Calu3 (cell line): ENCODE data around the gene PWWP2B. TPM values are rescaled to one million over a fixed set of nuclear protein-coding genes. Genes with fewer than 3 reads are reported as not detected.

Source experiments
- BruUV-seq: library from RNA; stranded (reverse); fragments of 400-500 nt; replicated peaks from 2 replicates; lab custom pipeline; 2021; lab: Mats Ljungman, UMichigan
- CTCF ChIA-PET: fragments of 300-600 bp; sonication (Branson Sonifier 250); formaldehyde crosslinking; loops from one replicate; lab custom pipeline; 2022; ENCODE audit warnings: antibody characterized with exemption; lab: Charles Lee
- DNase-seq: peaks from one replicate; pipeline ENCODE4 v3.0.0; 2022
- H3K27ac Mint-ChIP-seq: one replicate; pipeline ENCODE4 v1.8.0; 2022; ENCODE audit warnings: mixed read lengths; ENCODE audit not compliant: unreplicated experiment
- H3K27me3 Mint-ChIP-seq: one replicate; pipeline ENCODE4 v1.8.0; 2022; ENCODE audit warnings: mixed read lengths; ENCODE audit not compliant: unreplicated experiment
- H3K36me3 Mint-ChIP-seq: one replicate; pipeline ENCODE4 v1.8.0; 2022; ENCODE audit warnings: mild to moderate bottlenecking, moderate library complexity, mixed read lengths; ENCODE audit not compliant: insufficient read depth, unreplicated experiment
- H3K4me1 Mint-ChIP-seq: one replicate; pipeline ENCODE4 v1.8.0; 2022; ENCODE audit warnings: mild to moderate bottlenecking, low read depth, mixed read lengths; ENCODE audit not compliant: unreplicated experiment
- H3K4me3 Mint-ChIP-seq: one replicate; pipeline ENCODE4 v1.8.0; 2022; ENCODE audit warnings: mild to moderate bottlenecking, low read depth, moderate library complexity, mixed read lengths; ENCODE audit not compliant: unreplicated experiment
- H3K9me3 Mint-ChIP-seq: one replicate; pipeline ENCODE4 v1.8.0; 2022; ENCODE audit warnings: low read depth, mixed read lengths; ENCODE audit not compliant: unreplicated experiment
- intact Hi-C: fragments of 100-400 bp; cut with micrococcal nuclease; formaldehyde crosslinking; loops from one replicate; pipeline ENCODE4 v1.10.0; 2022; ENCODE audit not compliant: unreplicated experiment
- total RNA-seq: library from RNA; stranded (reverse); gene quantifications from 2 replicates; pipeline ENCODE4 v1.2.3, GENCODE V29; 2022
- TF ChIP-seq, protein P1 (sequence below): fragments of 200-600 bp; IDR thresholded peaks from one replicate; pipeline ENCODE4 v1.8.0; 2022; ENCODE audit warnings: antibody characterized with exemption; ENCODE audit not compliant: unreplicated experiment

The PWWP2B gene
- total RNA-seq, 1 experiment from 2014 or later, result 12.9 TPM

GRCh38 chr10:132400041-132400546 lies 3.1 kb downstream of the PWWP2B start:
- no peaks in the 10 kb centered on the region for H3K4me1 Mint-ChIP-seq
- TF ChIP-seq, protein P1, sequence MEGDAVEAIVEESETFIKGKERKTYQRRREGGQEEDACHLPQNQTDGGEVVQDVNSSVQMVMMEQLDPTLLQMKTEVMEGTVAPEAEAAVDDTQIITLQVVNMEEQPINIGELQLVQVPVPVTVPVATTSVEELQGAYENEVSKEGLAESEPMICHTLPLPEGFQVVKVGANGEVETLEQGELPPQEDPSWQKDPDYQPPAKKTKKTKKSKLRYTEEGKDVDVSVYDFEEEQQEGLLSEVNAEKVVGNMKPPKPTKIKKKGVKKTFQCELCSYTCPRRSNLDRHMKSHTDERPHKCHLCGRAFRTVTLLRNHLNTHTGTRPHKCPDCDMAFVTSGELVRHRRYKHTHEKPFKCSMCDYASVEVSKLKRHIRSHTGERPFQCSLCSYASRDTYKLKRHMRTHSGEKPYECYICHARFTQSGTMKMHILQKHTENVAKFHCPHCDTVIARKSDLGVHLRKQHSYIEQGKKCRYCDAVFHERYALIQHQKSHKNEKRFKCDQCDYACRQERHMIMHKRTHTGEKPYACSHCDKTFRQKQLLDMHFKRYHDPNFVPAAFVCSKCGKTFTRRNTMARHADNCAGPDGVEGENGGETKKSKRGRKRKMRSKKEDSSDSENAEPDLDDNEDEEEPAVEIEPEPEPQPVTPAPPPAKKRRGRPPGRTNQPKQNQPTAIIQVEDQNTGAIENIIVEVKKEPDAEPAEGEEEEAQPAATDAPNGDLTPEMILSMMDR, result no peak
- peaks cover 10% of the 10 kb centered on the region for H3K36me3 Mint-ChIP-seq
- H3K9me3 Mint-ChIP-seq, result no peaks in the 10 kb centered on the region
- H3K27me3 Mint-ChIP-seq, result no peaks in the 10 kb centered on the region
- BruUV-seq, result no TSS peak
- no peak for DNase-seq
- H3K4me3 Mint-ChIP-seq, result no peak overlapping the region
- intact Hi-C loops, result no loop called here
- no peak overlapping the region for H3K27ac Mint-ChIP-seq
- CTCF ChIA-PET, result no interaction called here

DNA sequence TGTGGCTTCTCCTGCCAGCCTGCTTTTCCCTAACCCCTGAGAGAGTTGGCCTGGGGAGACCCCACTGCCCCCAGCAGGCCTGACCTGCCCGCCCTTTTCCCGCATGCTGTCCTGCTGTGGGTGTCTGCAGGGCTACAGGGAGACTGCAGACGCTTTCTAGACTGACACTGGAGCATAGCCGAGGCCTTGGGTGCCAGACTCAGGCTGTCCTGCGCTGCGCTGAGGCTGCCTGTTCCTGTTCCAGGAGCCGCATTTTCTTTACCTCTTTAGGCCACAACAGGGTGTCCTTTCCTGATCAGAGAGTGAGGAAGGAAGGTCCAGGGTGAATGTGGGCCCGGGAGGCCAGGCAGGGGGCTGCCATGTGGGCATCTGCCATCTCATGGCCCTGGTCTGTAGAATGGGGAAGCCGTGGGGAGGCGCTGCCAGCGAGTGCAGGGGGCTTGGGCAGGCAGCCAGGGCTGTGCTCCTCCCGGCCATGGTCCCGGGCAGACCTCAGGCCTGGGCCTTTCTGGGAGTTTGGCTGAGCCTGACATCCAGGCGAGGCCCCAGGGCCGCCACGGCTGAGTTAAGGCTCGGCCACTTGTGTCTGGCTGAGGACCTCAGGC lies 3.6 kb downstream of the PWWP2B start:
- TF ChIP-seq, protein P1, result no peak
- H3K27ac Mint-ChIP-seq, result no peak overlapping the region
- no peaks in the 10 kb centered on the region for H3K4me1 Mint-ChIP-seq
- DNase-seq, result no peak
- H3K9me3 Mint-ChIP-seq, result no peaks in the 10 kb centered on the region
- peaks cover 13% of the 10 kb centered on the region for H3K36me3 Mint-ChIP-seq
- CTCF ChIA-PET, result no interaction called here
- H3K27me3 Mint-ChIP-seq, result no peaks in the 10 kb centered on the region
- BruUV-seq, result no TSS peak
- no peak overlapping the region for H3K4me3 Mint-ChIP-seq
- intact Hi-C loops, result no loop called here

GRCh38 chr10:132401401-132402118 lies 4.6 kb downstream of the PWWP2B start:
- TF ChIP-seq, protein P1, result no peak
- peaks cover 22% of the 10 kb centered on the region for H3K36me3 Mint-ChIP-seq
- no peak overlapping the region for H3K27ac Mint-ChIP-seq
- H3K27me3 Mint-ChIP-seq, result no peaks in the 10 kb centered on the region
- H3K9me3 Mint-ChIP-seq, result no peaks in the 10 kb centered on the region
- H3K4me1 Mint-ChIP-seq, result no peaks in the 10 kb centered on the region
- no peak for DNase-seq
- no peak overlapping the region for H3K4me3 Mint-ChIP-seq
- CTCF ChIA-PET, result no interaction called here
- intact Hi-C loops, result no loop called here
- no TSS peak for BruUV-seq

GRCh38 chr10:132402781-132403241 lies 5.8 kb downstream of the PWWP2B start:
- no peak overlapping the region for H3K4me3 Mint-ChIP-seq
- no TSS peak for BruUV-seq
- intact Hi-C loops, result no loop called here
- CTCF ChIA-PET, result no interaction called here
- TF ChIP-seq, protein P1, result no peak
- DNase-seq, result no peak
- H3K27ac Mint-ChIP-seq, result no peak overlapping the region
- H3K27me3 Mint-ChIP-seq, result no peaks in the 10 kb centered on the region
- H3K9me3 Mint-ChIP-seq, result no peaks in the 10 kb centered on the region
- no peaks in the 10 kb centered on the region for H3K4me1 Mint-ChIP-seq
- H3K36me3 Mint-ChIP-seq, result peaks cover 28% of the 10 kb centered on the region
